Measurements from ENCODE around the gene MOV10. TPM values are rescaled to one million over a fixed set of nuclear protein-coding genes. Genes with fewer than 3 reads are reported as not detected.
"Not testable (repeated sequence)": the region's sequence is repeated elsewhere in the genome, so short reads cannot be mapped to it uniquely, and the experiment has no call there.

The MOV10 gene
- total and polyA plus RNA-seq, 5 donors from 2014 or later, result 26.1 to 94.2 (median 29.8) TPM

- H3K27me3 ChIP-seq (ENCODE audit: control insufficient read depth, insufficient read depth, low read length), result peaks cover 5% of the 10 kb centered on the region
- no peaks in the 10 kb centered on the region for H3K36me3 Mint-ChIP-seq
- no peaks in the 10 kb centered on the region for H3K36me3 ChIP-seq (ENCODE audit: control insufficient read depth, insufficient read depth, low read length)
- no peak overlapping the region for H3K27ac ChIP-seq (ENCODE audit: insufficient read depth, low read length, poor library complexity, severe bottlenecking)
- ATAC-seq (ENCODE audit: low read depth in 2 of 2), result no peak
- peaks cover 9% of the 10 kb centered on the region for H3K4me1 ChIP-seq (ENCODE audit: control insufficient read depth, insufficient read depth, low read length, poor library complexity, severe bottlenecking)
- H3K9me3 ChIP-seq (ENCODE audit: control insufficient read depth in 2 of 2, low read length in 2 of 2), result no peaks in the 10 kb centered on the region
- H3K27ac Mint-ChIP-seq, result no peak overlapping the region
- peaks cover 0 to 15% (median 6%) of the 10 kb centered on the region in 4 donors for H3K4me1 Mint-ChIP-seq
- H3K9me3 Mint-ChIP-seq, result no peaks in the 10 kb centered on the region
- H3K4me3 Mint-ChIP-seq, result peak overlapping the region in 1 of 4 donors; percentile 65
- peaks cover 24% of the 10 kb centered on the region for H3K27me3 Mint-ChIP-seq
- DNase-seq, result no peak
- H3K4me3 ChIP-seq (ENCODE audit: low read depth, low read length), result no peak overlapping the region
These were observed 48.4 kb downstream of the MOV10 start for GRCh38 chr1:112722601-112723510.

GRCh38 chr1:112723511-112723839, 49.0 kb downstream of the MOV10 start:
- peak overlapping the region in 1 of 4 donors; percentile 65 for H3K4me3 Mint-ChIP-seq
- Histone ChIP-seq H3K4me1 (ENCODE audit: control insufficient read depth, insufficient read depth, low read length, poor library complexity, severe bottlenecking) (peaks cover 7% of the 10 kb centered on the region), H3K36me3 (ENCODE audit: control insufficient read depth, insufficient read depth, low read length) (no peaks in the 10 kb centered on the region), H3K9me3 (ENCODE audit: control insufficient read depth in 2 of 2, low read length in 2 of 2) (no peaks in the 10 kb centered on the region), H3K4me3 (ENCODE audit: low read depth, low read length) (no peak overlapping the region), H3K27me3 (ENCODE audit: control insufficient read depth, insufficient read depth, low read length) (peaks cover 5% of the 10 kb centered on the region), H3K27ac (ENCODE audit: insufficient read depth, low read length, poor library complexity, severe bottlenecking) (no peak overlapping the region)
- no peak for DNase-seq
- no peaks in the 10 kb centered on the region for H3K36me3 Mint-ChIP-seq
- no peak for ATAC-seq (ENCODE audit: low read depth in 2 of 2)
- H3K27me3 Mint-ChIP-seq, result peaks cover 26% of the 10 kb centered on the region
- peaks cover 0 to 12% (median 4%) of the 10 kb centered on the region in 4 donors for H3K4me1 Mint-ChIP-seq
- no peaks in the 10 kb centered on the region for H3K9me3 Mint-ChIP-seq
- no peak overlapping the region for H3K27ac Mint-ChIP-seq

- not testable (repeated sequence) for DNase-seq; ATAC-seq (ENCODE audit: low read depth in 2 of 2); H3K27ac Mint-ChIP-seq
These were observed 49.8 kb downstream of the MOV10 start for GRCh38 chr1:112724240-112724639.

GRCh38 chr1:112727716-112728115, 53.3 kb downstream of the MOV10 start:
- no peak overlapping the region for H3K4me3 ChIP-seq (ENCODE audit: low read depth, low read length)
- H3K4me3 Mint-ChIP-seq, result no peak overlapping the region

More at GRCh38 chr1:112724240-112724639, 49.8 kb downstream of the MOV10 start:
- H3K36me3 Mint-ChIP-seq; H3K27me3 ChIP-seq (ENCODE audit: control insufficient read depth, insufficient read depth, low read length); H3K36me3 ChIP-seq (ENCODE audit: control insufficient read depth, insufficient read depth, low read length); H3K9me3 Mint-ChIP-seq; H3K4me3 ChIP-seq (ENCODE audit: low read depth, low read length); H3K27ac ChIP-seq (ENCODE audit: insufficient read depth, low read length, poor library complexity, severe bottlenecking); H3K4me3 Mint-ChIP-seq; H3K4me1 ChIP-seq (ENCODE audit: control insufficient read depth, insufficient read depth, low read length, poor library complexity, severe bottlenecking); H3K9me3 ChIP-seq (ENCODE audit: control insufficient read depth in 2 of 2, low read length in 2 of 2): not testable (repeated sequence)
- Mint-ChIP-seq H3K27me3 (peaks cover 26% of the 10 kb centered on the region), H3K4me1 (peaks cover 0 to 10% (median 2%) of the 10 kb centered on the region in 4 donors)

GRCh38 chr1:112728306-112728971, 54.0 kb downstream of the MOV10 start:
- not testable (repeated sequence) for ATAC-seq (ENCODE audit: low read depth in 2 of 2); H3K4me1 ChIP-seq (ENCODE audit: control insufficient read depth, insufficient read depth, low read length, poor library complexity, severe bottlenecking); H3K4me3 ChIP-seq (ENCODE audit: low read depth, low read length); H3K4me1 Mint-ChIP-seq; H3K27ac Mint-ChIP-seq; DNase-seq; H3K36me3 ChIP-seq (ENCODE audit: control insufficient read depth, insufficient read depth, low read length); H3K27me3 ChIP-seq (ENCODE audit: control insufficient read depth, insufficient read depth, low read length); H3K9me3 ChIP-seq (ENCODE audit: control insufficient read depth in 2 of 2, low read length in 2 of 2); H3K36me3 Mint-ChIP-seq; H3K27ac ChIP-seq (ENCODE audit: insufficient read depth, low read length, poor library complexity, severe bottlenecking); H3K4me3 Mint-ChIP-seq; H3K9me3 Mint-ChIP-seq
- H3K27me3 Mint-ChIP-seq, result peaks cover 14% of the 10 kb centered on the region

More at GRCh38 chr1:112727716-112728115, 53.3 kb downstream of the MOV10 start:
- peaks cover 5% of the 10 kb centered on the region for H3K27me3 ChIP-seq (ENCODE audit: control insufficient read depth, insufficient read depth, low read length)
- ATAC-seq (ENCODE audit: low read depth in 2 of 2) (no peak), DNase-seq (no peak)
- peaks cover 0 to 8% (median 0%) of the 10 kb centered on the region in 4 donors for H3K4me1 Mint-ChIP-seq
- H3K9me3 Mint-ChIP-seq, result no peaks in the 10 kb centered on the region
- H3K4me1 ChIP-seq (ENCODE audit: control insufficient read depth, insufficient read depth, low read length, poor library complexity, severe bottlenecking), result no peaks in the 10 kb centered on the region
- H3K36me3 ChIP-seq (ENCODE audit: control insufficient read depth, insufficient read depth, low read length), result no peaks in the 10 kb centered on the region
- H3K9me3 ChIP-seq (ENCODE audit: control insufficient read depth in 2 of 2, low read length in 2 of 2), result no peaks in the 10 kb centered on the region
- H3K27ac ChIP-seq (ENCODE audit: insufficient read depth, low read length, poor library complexity, severe bottlenecking), result no peak overlapping the region
- no peak overlapping the region for H3K27ac Mint-ChIP-seq
- H3K27me3 Mint-ChIP-seq, result peaks cover 14% of the 10 kb centered on the region
- H3K36me3 Mint-ChIP-seq, result no peaks in the 10 kb centered on the region

- not testable (repeated sequence) for H3K4me3 ChIP-seq (ENCODE audit: low read depth, low read length); H3K4me1 ChIP-seq (ENCODE audit: control insufficient read depth, insufficient read depth, low read length, poor library complexity, severe bottlenecking); DNase-seq; H3K27me3 ChIP-seq (ENCODE audit: control insufficient read depth, insufficient read depth, low read length); H3K27ac ChIP-seq (ENCODE audit: insufficient read depth, low read length, poor library complexity, severe bottlenecking); H3K27ac Mint-ChIP-seq; ATAC-seq (ENCODE audit: low read depth in 2 of 2); H3K9me3 ChIP-seq (ENCODE audit: control insufficient read depth in 2 of 2, low read length in 2 of 2); H3K4me3 Mint-ChIP-seq; H3K9me3 Mint-ChIP-seq; H3K36me3 Mint-ChIP-seq; H3K4me1 Mint-ChIP-seq; H3K36me3 ChIP-seq (ENCODE audit: control insufficient read depth, insufficient read depth, low read length)
- H3K27me3 Mint-ChIP-seq, result peaks cover 14% of the 10 kb centered on the region
These were observed 54.6 kb downstream of the MOV10 start for GRCh38 chr1:112729011-112729410.

- Mint-ChIP-seq H3K27ac (no peak overlapping the region), H3K36me3 (no peaks in the 10 kb centered on the region)
These were observed 55.5 kb downstream of the MOV10 start for GRCh38 chr1:112729909-112730308.

More at GRCh38 chr1:112729909-112730308, 55.5 kb downstream of the MOV10 start:
- no peak overlapping the region for H3K4me3 Mint-ChIP-seq
- Histone ChIP-seq H3K9me3 (ENCODE audit: control insufficient read depth in 2 of 2, low read length in 2 of 2) (no peaks in the 10 kb centered on the region), H3K4me3 (ENCODE audit: low read depth, low read length) (no peak overlapping the region), H3K36me3 (ENCODE audit: control insufficient read depth, insufficient read depth, low read length) (no peaks in the 10 kb centered on the region), H3K4me1 (ENCODE audit: control insufficient read depth, insufficient read depth, low read length, poor library complexity, severe bottlenecking) (no peaks in the 10 kb centered on the region), H3K27me3 (ENCODE audit: control insufficient read depth, insufficient read depth, low read length) (no peaks in the 10 kb centered on the region), H3K27ac (ENCODE audit: insufficient read depth, low read length, poor library complexity, severe bottlenecking) (no peak overlapping the region)
- peaks cover 14% of the 10 kb centered on the region for H3K27me3 Mint-ChIP-seq
- DNase-seq, result no peak
- H3K9me3 Mint-ChIP-seq, result no peaks in the 10 kb centered on the region
- ATAC-seq (ENCODE audit: low read depth in 2 of 2), result no peak
- no peaks in the 10 kb centered on the region for H3K4me1 Mint-ChIP-seq

All from CD4-positive, CD25-positive, alpha-beta regulatory T cell (primary cell).